Kidney tubule cell (primary cell): ENCODE results near the gene PFKP.
"Not testable (repeated sequence)": the region's sequence is repeated elsewhere in the genome, so short reads cannot be mapped to it uniquely, and the experiment has no call there.

Experiments used
- DNase-seq: peaks from one replicate; pipeline ENCODE4 v3.0.0-alpha.2; 2018; ENCODE audit warnings: low spot score

PFKP gene

GRCh38 chr10:3159152-3159551, 91.8 kb downstream of the PFKP start:
- DNase-seq = no peak

GRCh38 chr10:3162533-3162932, 95.2 kb downstream of the PFKP start:
- DNase-seq = no peak

- no peak for DNase-seq
Measured at GRCh38 chr10:3163879-3164278, 96.5 kb downstream of the PFKP start.

GRCh38 chr10:3165196-3165595, 97.8 kb downstream of the PFKP start:
- DNase-seq = peak; percentile 59

GRCh38 chr10:3166496-3167290, 99.3 kb downstream of the PFKP start:
- no peak for DNase-seq

GRCh38 chr10:3167611-3168330, 100.4 kb downstream of the PFKP start:
- peak; percentile 58 for DNase-seq

- DNase-seq = no peak
Measured at GRCh38 chr10:3169271-3169670, 101.9 kb downstream of the PFKP start.

GRCh38 chr10:3169673-3170072, 102.3 kb downstream of the PFKP start:
- no peak for DNase-seq

- DNase-seq = not testable (repeated sequence)
Measured at GRCh38 chr10:3171488-3171887, 104.1 kb downstream of the PFKP start.

- peak; percentile 81 for DNase-seq
Measured at GRCh38 chr10:3172081-3172445, 104.7 kb downstream of the PFKP start.

GRCh38 chr10:3172446-3173170, 105.3 kb downstream of the PFKP start, which contains the start of gene PITRM1:
PITRM1 (minus strand) TSS chr10:3172782; CDS start chr10:3172772, 10 bp downstream.
- peak; percentile 100 for DNase-seq

- no peak for DNase-seq
Measured at GRCh38 chr10:3173171-3173878, 106.0 kb downstream of the PFKP start.

GRCh38 chr10:3178042-3178441, 110.7 kb downstream of the PFKP start:
- DNase-seq = no peak

- DNase-seq = no peak
Measured at GRCh38 chr10:3179174-3179573, 111.8 kb downstream of the PFKP start.

- DNase-seq = no peak
Measured at GRCh38 chr10:3180355-3181025, 113.1 kb downstream of the PFKP start.

- DNase-seq = no peak
Measured at GRCh38 chr10:3185386-3185785, 118.0 kb downstream of the PFKP start.

GRCh38 chr10:3186368-3186767, 119.0 kb downstream of the PFKP start:
- DNase-seq = no peak
